ENCODE results near the gene ZFP36.
"Not testable (repeated sequence)": the region's sequence is repeated elsewhere in the genome, so short reads cannot be mapped to it uniquely, and the experiment has no call there.

DNA sequence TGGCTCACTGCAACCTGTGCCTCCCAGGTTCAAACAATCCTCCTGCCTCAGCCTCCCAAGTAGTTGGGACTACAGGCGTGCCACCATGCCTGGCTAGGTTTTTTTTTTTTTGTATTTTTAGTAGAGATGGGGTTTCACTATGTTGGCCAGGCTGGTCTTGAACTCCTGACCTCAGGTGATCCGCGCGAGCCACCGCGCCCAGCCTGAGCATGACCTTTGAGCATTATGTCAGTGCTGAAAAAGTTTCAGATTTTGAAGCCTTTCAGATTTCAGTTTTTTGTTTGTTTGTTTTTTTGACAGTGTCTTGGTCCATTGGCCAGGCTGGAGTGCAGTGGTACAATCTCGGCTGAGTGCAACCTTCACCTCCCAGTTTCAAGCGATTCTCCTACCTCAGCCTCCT is 44.6 kb downstream of the ZFP36 start:
- TF ChIP-seq, protein P1, sequence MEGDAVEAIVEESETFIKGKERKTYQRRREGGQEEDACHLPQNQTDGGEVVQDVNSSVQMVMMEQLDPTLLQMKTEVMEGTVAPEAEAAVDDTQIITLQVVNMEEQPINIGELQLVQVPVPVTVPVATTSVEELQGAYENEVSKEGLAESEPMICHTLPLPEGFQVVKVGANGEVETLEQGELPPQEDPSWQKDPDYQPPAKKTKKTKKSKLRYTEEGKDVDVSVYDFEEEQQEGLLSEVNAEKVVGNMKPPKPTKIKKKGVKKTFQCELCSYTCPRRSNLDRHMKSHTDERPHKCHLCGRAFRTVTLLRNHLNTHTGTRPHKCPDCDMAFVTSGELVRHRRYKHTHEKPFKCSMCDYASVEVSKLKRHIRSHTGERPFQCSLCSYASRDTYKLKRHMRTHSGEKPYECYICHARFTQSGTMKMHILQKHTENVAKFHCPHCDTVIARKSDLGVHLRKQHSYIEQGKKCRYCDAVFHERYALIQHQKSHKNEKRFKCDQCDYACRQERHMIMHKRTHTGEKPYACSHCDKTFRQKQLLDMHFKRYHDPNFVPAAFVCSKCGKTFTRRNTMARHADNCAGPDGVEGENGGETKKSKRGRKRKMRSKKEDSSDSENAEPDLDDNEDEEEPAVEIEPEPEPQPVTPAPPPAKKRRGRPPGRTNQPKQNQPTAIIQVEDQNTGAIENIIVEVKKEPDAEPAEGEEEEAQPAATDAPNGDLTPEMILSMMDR (IDR thresholded peaks at IDR 0.05; ENCODE audit: low read length) = not testable (repeated sequence)
- TF ChIP-seq EZH2phosphoT487 (IDR thresholded peaks at IDR 0.05; ENCODE audit: low read length); EZH2 (optimal IDR thresholded peaks at IDR 0.05; ENCODE audit: low read depth, low read length): not testable (repeated sequence)
